RPMI7951 (cell line): ENCODE data around the gene SLC45A2. TPM values are rescaled to one million over a fixed set of nuclear protein-coding genes. Genes with fewer than 3 reads are reported as not detected.
A peak's percentile ranks its signal among the peaks of the same experiment; 100 is the strongest.
"Not testable (repeated sequence)": the region's sequence is repeated elsewhere in the genome, so short reads cannot be mapped to it uniquely, and the experiment has no call there.

Source experiments
- DNase-seq: peaks from one replicate; pipeline ENCODE4 v3.0.0-alpha.2; 2012; ENCODE audit warnings: low read depth
- total RNA-seq: library from RNA; depleted of rRNA; stranded (reverse); fragments of >200 nt; shearing (Covaris generic); gene quantifications from 2 replicates; pipeline ENCODE4 v1.2.3, GENCODE V29; 2014; rRNA removed

Gene SLC45A2, protein sequence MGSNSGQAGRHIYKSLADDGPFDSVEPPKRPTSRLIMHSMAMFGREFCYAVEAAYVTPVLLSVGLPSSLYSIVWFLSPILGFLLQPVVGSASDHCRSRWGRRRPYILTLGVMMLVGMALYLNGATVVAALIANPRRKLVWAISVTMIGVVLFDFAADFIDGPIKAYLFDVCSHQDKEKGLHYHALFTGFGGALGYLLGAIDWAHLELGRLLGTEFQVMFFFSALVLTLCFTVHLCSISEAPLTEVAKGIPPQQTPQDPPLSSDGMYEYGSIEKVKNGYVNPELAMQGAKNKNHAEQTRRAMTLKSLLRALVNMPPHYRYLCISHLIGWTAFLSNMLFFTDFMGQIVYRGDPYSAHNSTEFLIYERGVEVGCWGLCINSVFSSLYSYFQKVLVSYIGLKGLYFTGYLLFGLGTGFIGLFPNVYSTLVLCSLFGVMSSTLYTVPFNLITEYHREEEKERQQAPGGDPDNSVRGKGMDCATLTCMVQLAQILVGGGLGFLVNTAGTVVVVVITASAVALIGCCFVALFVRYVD
- total RNA-seq: 0.49 and 2.0 TPM in 2 replicates

DNA sequence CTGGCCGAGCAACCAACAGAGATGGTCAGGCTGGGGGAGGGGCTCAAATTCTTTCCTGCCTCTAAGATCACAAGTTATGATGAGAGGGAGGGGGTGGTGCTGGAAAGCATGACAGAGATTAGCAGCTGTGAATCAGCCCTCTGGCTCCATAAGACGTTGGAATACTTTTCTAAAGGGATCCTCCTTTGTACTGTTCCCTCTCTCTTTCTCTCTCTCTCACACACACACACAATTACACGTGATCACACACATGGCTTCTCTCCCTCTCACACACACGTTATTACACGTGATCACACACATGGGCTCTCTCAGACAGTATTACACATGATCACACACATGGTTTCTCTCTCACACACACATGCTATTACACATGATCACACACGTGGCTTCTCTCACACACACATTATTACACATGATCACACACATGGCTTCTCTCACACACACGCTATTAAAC is at the start of gene SLC45A2:
TSS of gene SLC45A2 (minus strand) at position 23 of the 454 bp plus-strand sequence. CDS start 110 bp downstream, outside the sequence.
- DNase-seq: peak; percentile 56

DNA sequence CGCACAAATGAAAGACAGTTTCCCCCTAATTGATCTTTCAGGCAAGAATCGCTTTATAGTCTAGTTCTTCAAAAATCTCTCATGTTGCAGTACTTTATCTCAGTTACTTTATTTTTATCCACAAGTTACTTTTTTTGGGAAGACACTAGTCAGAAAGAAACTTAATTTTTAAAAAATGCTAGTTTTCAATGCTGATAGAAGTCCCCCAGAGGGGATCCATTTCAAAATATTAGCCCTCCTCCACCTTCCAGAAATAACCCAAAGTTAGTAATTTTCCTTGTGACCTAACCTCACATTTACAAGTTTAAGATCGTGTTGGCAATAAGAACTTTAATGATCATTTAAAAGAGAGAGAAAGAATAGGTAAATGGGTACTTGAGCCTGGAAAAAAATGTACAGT is 47.5 kb upstream of the SLC45A2 start:
- no peak for DNase-seq

DNA sequence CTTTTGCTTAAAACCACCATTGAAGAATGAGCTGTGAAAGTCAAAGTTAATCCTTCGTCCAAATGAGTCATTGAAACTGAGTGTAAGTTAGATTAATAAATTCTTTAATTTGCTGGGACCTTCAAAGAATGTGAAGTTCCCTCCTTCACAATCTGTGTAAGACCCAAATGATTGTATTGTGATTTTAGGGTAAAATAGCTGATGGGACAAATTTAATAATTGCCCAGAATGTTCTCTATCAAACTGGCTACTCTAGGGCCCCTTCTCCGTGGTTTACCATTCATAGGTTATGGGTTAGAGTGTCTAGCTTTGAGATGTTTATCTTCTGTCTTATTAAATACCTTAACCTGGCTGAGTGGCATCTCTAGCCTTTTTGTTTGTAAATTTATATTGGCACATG is 46.6 kb upstream of the SLC45A2 start:
- DNase-seq: no peak

DNA sequence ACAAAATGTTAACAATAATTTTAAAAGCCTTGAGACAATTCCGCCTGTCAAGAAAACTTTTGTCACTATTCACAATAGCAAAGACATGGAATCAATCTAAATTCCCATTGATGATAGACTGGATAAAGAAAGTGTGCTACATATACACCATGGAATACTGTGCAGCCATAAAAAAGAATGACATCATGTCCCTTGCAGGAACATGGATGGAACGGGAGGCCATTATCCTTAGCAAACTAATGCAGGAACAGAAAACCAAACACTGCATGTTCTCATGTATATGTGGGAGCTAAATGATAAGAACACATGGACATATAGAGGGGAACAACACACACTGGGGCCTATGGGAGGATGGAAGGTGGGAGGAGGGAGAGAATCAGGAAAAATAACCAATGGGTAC is 46.1 kb upstream of the SLC45A2 start:
- not testable (repeated sequence) for DNase-seq

DNA sequence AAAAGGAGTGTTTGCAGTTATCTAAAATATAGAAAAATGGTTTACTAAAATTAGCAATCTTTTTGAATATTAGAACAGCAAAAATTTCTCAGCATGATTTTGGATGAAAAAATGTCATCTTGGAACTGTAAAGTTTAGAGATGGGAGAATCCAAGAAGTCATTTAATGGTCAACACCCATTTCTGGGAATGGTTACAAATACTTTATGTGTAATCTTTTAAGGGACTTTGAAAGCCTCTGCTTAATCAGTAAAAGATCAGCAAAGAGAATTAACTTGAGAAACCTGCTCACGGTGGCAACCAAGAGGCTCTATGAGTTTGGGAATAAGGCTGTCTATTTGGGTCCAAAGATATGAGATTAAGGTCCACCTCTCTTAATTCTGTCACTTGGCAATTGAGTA is 45.6 kb upstream of the SLC45A2 start:
- DNase-seq: no peak

DNA sequence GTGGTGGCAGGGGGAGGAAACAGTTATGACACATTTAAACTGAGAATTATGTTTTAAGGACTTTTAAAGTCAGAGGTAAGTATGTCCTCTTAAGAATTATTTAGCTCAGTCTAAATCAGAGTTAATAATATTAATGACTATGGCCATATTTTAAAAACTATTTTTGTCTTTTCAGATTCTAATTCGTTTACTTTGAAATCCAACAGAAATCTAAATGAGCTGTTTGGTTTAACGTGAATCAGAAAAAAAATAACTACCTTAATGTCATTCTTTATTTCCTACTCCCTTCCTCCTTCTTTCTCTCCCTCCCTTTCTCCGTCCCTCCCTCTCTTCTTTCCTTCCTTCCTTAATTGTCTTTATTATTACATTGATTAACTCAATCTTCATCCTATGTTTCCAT is 43.9 kb upstream of the SLC45A2 start:
- no peak for DNase-seq

DNA sequence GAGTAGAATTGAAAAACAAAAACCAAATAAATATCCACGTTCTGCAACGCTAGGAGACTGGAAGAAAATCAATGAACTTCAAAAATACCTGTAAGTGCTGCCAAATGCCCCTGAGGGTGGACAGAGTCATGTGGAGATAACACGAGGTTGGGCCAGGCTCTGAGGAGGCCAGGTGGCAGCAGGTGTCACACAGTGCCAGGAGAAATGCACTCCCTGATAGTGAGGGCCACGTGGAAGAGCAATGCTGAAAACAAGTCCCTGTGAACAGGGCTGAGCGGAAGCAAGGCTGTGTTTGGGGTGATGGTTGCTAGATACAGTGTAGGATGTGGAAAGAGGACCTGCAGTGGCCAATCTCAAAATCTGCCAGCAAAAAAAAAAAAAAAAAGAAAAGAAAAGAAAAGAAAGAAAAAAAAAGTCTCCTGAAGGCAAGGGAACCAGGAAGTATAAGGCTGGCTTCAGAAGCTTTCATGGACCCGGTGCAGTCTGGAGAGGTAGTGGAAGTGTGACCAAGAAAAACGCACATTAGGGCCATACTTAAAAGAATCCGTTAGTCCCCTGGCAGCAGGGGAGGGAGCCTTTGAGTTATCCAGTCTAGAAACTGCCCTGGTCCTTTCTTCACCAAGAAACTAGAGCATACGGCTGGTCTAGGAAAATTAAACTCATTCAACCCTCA is 41.7 kb upstream of the SLC45A2 start:
- DNase-seq: no peak

DNA sequence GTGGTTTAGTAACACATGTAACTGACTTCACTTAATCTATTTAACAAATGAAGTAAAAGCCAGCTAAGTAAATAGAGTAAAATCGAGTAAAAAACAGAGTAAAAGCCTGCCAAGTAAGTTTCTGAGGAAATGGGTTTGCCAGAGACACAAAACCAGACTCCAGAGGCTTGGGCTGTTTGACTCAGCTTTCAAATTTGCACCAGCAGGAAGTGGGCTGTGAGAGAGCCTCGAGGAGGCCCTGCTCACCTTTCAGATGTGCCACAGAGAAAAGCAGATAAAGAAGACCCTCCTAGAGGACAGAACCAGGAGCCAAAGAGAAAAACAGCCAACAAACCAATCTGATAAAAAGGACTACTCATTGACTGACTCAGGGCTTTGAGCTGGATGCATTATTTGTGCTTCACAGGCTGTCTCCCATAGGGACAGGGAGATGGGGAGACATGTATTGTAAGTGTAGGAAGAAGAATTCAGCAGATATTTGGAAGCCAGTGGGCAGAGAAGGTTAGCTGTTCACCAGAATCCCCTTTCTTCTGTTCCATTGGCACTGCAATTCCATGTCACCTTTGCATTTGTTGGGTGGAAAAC is 37.7 kb upstream of the SLC45A2 start:
- DNase-seq: peak; percentile 40

DNA sequence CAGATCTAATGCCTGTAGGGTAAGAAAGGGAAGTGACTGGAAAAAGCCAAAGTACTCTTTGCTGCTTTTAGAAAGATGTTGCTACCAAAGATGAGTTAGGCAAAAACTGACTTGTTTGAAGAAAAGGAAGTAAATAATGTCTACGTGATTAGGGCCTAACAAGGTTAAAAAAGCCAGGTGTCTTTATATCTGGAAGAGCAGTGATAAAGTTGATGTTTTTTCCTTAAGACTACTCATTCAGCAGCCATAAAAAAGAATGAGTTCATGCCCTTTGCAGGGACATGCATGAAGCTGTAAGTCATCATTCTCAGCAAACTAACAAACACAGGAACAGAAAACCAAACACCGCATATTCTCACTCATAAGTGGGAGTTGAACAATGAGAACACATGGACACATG is 36.8 kb upstream of the SLC45A2 start:
- DNase-seq: no peak

DNA sequence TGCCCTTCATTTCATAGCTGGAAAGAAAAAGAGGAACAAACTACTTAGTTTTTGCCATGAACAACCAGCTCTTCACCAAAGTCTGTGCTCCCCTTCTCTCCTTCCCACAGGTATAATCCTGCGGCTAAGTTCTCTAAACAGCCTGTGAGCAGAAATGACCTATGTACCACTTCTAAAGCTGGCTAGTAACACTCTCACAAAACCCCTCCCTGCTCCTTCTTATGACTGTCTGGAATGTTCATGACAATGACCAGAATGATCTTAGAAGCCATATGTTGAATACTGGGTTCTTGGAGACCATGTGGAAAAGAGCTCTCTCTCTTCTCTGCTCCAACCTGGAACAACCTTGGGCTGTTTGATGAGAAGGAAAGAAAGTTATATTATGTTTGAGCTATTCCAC is 36.2 kb upstream of the SLC45A2 start:
- DNase-seq: no peak

DNA sequence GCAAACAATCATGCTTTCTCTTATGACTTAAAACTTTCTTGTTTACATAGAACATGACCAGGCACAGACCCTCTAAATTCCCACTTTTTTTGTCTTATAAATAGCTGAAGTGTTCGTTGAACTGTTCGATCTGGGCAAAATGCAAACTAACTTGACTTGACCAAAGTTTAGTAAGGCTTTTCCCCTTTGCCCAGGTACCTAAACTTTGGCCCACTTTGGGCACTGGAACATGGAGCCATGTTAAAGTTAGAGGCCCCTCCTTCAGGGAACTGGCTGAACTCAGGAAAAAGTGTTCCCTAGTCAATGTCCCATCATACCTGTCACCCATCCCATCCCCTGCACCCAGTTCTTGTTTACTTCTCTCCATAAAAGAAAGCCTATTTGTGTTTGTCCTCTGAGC is 32.8 kb upstream of the SLC45A2 start:
- DNase-seq: no peak

DNA sequence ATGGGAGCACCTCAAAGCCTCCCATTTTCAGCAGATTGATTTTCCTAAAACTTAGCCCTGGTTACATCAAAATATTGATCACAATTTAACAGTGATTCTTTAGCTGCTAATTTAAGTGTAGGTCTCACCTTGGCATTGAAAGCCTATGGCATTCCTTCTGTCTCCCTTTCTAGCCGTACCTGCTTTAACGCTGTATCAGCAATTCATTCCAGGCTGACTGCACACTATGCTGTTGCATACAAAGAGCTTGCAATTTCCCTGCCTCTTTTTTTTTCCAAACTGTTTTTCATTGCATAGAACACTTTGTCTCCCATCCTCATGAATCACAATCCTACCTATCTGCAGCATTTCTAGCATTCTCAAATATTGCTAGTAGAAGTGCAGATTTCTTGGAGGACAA is 32.3 kb upstream of the SLC45A2 start:
- no peak for DNase-seq

DNA sequence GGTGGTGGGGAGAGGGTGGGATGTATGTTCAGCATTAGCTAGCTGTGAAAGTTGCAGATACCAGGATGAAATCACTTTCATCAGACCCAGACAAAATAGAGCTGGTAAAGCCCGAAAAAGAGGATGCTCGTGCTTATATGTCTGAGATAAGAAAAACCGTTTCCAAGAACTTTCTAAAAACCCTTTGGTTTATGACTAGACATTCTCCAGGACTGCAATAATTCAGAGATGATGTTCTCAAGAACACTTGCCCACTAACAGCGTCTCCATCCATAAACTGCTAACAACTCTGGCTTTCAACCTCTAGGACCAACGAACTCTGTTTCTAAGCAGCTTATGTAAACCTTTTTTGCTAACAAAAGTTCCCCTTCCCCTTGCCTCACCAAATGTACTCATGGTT is 31.7 kb upstream of the SLC45A2 start:
- no peak for DNase-seq

DNA sequence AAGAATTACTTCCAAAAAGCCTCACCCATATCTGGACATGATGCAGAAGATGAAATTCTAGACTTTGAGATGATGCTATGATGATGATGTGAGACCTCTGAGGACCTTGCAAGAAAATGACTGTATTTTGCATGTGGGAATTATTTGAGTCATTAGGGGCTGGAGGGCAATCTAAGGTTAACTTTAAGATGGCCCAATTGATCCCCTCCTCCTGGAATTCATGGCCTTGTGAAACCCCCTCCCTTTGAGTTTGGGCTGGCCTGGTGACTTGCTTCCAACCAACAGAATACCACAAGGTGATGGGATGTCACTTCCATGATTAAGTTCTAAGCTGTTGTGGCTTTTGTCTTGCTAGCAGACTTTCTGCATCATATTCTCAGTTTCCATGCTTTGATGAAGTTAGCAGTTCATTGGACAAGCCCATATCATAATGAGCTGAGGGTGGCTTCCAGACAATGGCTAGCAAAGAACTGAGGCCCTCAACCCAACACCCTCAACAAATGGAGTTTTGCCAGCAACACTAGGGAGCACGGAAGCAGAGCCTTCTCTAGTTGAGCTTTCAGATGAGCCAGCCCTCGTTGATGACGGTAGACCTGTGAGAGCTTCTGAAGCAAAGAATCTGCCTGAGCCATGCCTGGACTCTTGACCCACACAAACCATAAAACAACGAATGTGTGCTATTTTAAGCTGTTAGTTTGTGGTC is 30.8 kb upstream of the SLC45A2 start:
- no peak for DNase-seq

DNA sequence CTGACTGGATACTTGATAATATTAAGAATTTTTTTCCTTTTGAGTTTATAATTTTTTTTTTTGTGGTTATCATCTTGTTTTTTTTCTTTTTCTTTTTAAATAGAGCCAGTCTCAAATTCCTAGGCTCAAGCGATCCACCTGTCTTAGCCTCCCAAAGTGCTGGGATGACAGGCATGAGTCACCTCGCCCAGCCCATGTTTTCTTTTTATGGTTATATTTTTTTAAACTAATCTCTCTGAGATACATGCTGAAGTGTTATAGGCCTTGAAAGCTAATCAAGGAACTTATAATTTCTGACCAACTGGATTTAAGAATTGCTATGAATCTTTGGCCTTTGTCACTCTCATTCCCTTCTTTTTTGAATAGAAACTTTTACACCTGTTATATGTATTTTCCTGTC is 30.1 kb upstream of the SLC45A2 start:
- DNase-seq: no peak

DNA sequence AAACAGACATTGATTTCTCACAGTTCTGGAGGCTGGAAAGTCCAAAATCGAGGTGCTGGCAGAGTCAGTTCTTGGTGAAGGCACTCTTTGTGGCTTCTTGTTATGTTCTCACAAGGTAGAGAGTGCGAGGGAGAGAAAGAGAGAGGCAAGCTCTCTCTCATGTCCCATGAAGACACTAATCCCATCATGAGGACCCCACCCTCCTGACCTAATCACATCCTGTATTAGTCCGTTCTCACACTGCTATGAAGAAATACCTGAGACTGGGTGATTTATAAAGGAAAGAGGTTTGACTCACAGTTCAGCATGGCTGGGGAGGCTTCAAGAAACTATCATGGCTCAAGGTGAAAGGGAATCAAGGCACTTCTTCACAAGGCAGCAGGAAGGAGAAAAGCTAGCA is 29.1 kb upstream of the SLC45A2 start:
- no peak for DNase-seq

DNA sequence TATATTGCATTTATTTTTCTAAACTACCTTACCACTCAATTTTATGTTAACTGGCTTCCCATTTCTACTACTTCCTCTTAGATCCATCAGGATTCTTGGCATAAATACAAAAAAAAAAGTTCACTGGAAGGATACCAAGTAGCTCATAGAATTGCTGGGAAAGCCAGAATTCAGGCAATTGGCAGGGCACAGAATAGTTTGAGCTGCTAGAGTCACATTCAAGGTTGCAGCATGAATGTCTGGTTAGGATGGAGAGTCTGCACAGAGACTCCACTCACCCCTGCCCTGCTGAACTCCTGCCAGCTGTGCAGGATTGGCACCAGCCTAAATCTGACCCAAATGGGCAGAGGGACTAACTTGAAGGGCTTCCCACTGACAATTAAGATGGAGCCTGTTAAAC is 28.3 kb upstream of the SLC45A2 start:
- DNase-seq: peak; percentile 15

DNA sequence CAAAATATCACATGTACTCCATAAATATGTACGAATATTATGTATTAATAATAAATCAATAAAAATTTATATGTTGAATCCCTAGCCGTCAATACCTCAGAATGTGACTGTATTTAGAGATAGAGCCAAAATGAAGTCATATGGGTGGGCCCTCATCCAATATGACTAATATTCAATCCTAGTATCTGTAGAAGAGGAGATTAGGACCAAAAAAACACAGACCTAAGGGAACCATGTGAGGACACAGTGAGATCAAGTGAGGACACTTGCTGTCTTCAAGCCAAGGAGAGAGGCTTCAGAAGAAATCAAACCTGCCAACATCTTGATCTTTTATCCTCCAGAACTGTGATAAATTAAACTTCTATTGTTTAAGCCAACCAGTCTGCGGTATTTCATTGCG is 27.0 kb upstream of the SLC45A2 start:
- DNase-seq: no peak

DNA sequence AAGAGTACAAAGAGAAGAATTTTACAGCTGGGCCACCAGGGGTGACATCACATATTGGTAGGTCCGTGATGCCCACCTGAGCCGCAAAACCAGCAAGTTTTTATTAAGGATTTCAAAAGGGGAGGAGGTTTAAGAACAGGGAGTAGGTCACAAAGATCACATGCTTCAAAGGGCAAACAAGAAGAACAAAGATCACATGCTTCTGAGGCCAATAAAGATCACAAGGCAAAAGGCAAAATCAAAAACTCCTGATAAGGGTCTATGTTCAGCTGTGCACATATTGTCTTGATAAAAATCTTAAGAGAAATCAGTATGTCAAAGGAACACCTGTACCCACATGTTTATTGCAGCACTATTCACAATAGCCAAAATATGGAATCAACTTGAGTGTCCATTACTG is 25.7 kb upstream of the SLC45A2 start:
- DNase-seq: not testable (repeated sequence)

DNA sequence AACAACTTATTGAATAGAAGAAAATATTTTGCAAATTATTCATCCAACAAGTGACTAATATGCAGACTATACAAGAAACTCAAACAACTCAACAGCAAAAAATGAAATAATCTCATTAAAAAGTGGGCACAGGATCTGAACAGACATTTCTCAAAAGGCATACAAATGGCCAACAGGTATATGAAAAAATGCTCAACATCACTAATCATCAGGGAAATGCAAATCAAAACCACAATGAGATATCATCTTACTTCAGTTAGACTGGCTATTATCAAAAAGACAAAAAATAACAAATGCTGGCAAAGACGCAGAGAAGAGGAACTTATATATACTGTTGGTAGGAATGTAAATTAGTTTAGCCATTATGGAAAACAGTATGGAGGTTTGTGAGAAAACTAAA is 25.1 kb upstream of the SLC45A2 start:
- no peak for DNase-seq

DNA sequence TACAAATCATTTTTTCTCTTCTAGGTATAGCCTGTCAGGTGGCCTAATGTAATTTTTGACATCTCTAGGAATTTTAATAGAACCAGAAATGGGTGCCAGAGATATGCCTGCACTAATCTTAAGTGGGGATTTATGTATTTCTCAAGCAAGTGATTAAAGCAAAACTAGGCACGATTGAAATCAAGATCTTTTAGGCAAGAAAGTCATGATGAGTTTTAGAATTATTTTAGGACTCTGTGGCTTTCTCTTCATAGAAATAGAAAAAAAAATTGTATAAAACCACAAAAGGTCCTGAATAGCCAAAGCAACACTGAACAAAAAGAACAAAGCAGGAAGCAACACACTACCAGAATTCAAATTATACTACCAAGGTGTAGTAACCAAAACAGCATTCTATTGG is 24.3 kb upstream of the SLC45A2 start:
- no peak for DNase-seq
